GM12878 (cell line): ENCODE results near the gene EXOSC1. TPM values are rescaled to one million over a fixed set of nuclear protein-coding genes. Genes with fewer than 3 reads are reported as not detected.

Experiments used
- ATAC-seq: fragments of 200-7000 bp; cut with Tn5 transposase; 3 replicates; pipeline ENCODE4 v1.9.1; 2020; ENCODE audit warnings: mild to moderate bottlenecking, moderate library complexity
- BruUV-seq: library from RNA; stranded (reverse); fragments of 400-500 nt; replicated peaks from 2 replicates; lab custom pipeline; 2021; lab: Mats Ljungman, UMichigan
- CTCF ChIA-PET: fragments of 300-600 bp; sonication (Branson Sonifier 250); formaldehyde crosslinking; extraction: SDS; loops from one replicate; lab custom pipeline; 2021; ENCODE audit warnings: inconsistent platforms; lab: Yijun Ruan, JAX
- POLR2A ChIA-PET: fragments of 350-600 bp; formaldehyde crosslinking; extraction: SDS; loops from one replicate; lab custom pipeline; 2021; ENCODE audit warnings: inconsistent platforms; lab: Charles Lee
- RAD21 ChIA-PET: fragments of 300-600 bp; sonication (Branson Sonifier 250); formaldehyde crosslinking; loops from one replicate; lab custom pipeline; 2023; ENCODE audit warnings: antibody characterized with exemption; ENCODE audit not compliant: unreplicated experiment; lab: Charles Lee
- SMC1A ChIA-PET: fragments of 300-600 bp; sonication (Branson Sonifier 250); formaldehyde crosslinking; loops from one replicate; lab custom pipeline; 2023; ENCODE audit not compliant: unreplicated experiment, uncharacterized antibody; lab: Charles Lee
- DNase-seq: peaks from one replicate; pipeline ENCODE4 v3.0.0-alpha.2; 2011; ENCODE audit warnings: low read depth, low spot score
- FAIRE-seq: peaks from 3 replicates; lab custom pipeline; 2011; peaks lifted over from hg19 to GRCh38; lab: Jason Lieb, UNC
- H2AFZ ChIP-seq: 2 replicates; pipeline ENCODE4 v1.6.0; 2011; ENCODE audit warnings: low read depth, low read length, control low read depth; ENCODE audit not compliant: control insufficient read depth
- H3K27ac ChIP-seq: 2 replicates; pipeline ENCODE4 v1.5.1; 2011; ENCODE audit warnings: control low read depth; ENCODE audit not compliant: control insufficient read depth, insufficient read depth
- H3K27me3 ChIP-seq, 2 experiments: replicated peaks in 1 of 2; 2 replicates each; pipeline versions ENCODE4 v1.6.0 to v1.6.1; 2011; ENCODE audit warnings: low read length in 1 of 2; ENCODE audit not compliant: control insufficient read depth in 2 of 2, insufficient read depth in 2 of 2
- H3K36me3 ChIP-seq, 2 experiments: 2 replicates each; pipeline ENCODE4 v1.5.1; 2011; ENCODE audit warnings: low read length in 1 of 2; ENCODE audit not compliant: control insufficient read depth in 2 of 2, insufficient read depth in 2 of 2
- H3K4me1 ChIP-seq: 2 replicates; pipeline ENCODE4 v1.6.1; 2011; ENCODE audit warnings: mild to moderate bottlenecking, low read length, moderate library complexity, mixed read lengths; ENCODE audit not compliant: control insufficient read depth, insufficient read depth
- H3K4me2 ChIP-seq: 2 replicates; pipeline ENCODE4 v1.6.0; 2011; ENCODE audit warnings: control low read depth; ENCODE audit not compliant: control insufficient read depth, insufficient read depth
- H3K4me3 ChIP-seq: fragments of 200-600 bp; sonication (generic); 2 replicates; pipeline ENCODE4 v1.5.1; 2016
- H3K79me2 ChIP-seq: 2 replicates; pipeline ENCODE4 v1.6.0; 2011; ENCODE audit warnings: low read length; ENCODE audit not compliant: control insufficient read depth, insufficient read depth
- H3K9ac ChIP-seq: 2 replicates; pipeline ENCODE4 v1.8.0; 2011; ENCODE audit warnings: low read length, control low read depth, mixed read lengths; ENCODE audit not compliant: control insufficient read depth, insufficient read depth
- H3K9me3 ChIP-seq: replicated peaks from 3 replicates; pipeline ENCODE4 v1.5.1; 2011; ENCODE audit warnings: mild to moderate bottlenecking, low read length; ENCODE audit not compliant: control insufficient read depth, insufficient read depth
- H4K20me1 ChIP-seq: 2 replicates; pipeline ENCODE4 v1.6.0; 2011; ENCODE audit not compliant: control insufficient read depth, insufficient read depth
- CHD4 ChIP-seq: fragments of 200-600 bp; sonication (generic); IDR thresholded peaks from 2 replicates; pipeline ENCODE4 v1.6.1; 2016; ENCODE audit warnings: mild to moderate bottlenecking
- ETV6 ChIP-seq, 2 experiments: fragments of 450-650 bp in 1 of 2; IDR thresholded peaks in 1 of 2; conservative IDR thresholded peaks in 1 of 2; 2 replicates each; pipeline ENCODE4 v1.6.1; 2014; ENCODE audit warnings: antibody characterized with exemption in 1 of 2, borderline replicate concordance in 1 of 2, low read depth in 1 of 2, mild to moderate bottlenecking in 1 of 2, moderate library complexity in 1 of 2
- FOXK2 ChIP-seq: fragments of 450-650 bp; IDR thresholded peaks from 2 replicates; pipeline ENCODE4 v1.6.1; 2017; ENCODE audit warnings: mild to moderate bottlenecking, moderate library complexity
- GABPA ChIP-seq: IDR thresholded peaks from 2 replicates; pipeline ENCODE4 v1.6.1; 2014; ENCODE audit warnings: antibody characterized with exemption, low read depth, mild to moderate bottlenecking, inconsistent platforms
- HSF1 ChIP-seq: fragments of 150-350 bp; IDR thresholded peaks from 2 replicates; pipeline ENCODE4 v1.6.1; 2014; ENCODE audit warnings: mild to moderate bottlenecking, low read depth, low read length
- JUNB ChIP-seq: IDR thresholded peaks from 2 replicates; pipeline ENCODE4 v1.6.1; 2016; ENCODE audit warnings: antibody characterized with exemption, mild to moderate bottlenecking
- LARP7 ChIP-seq: fragments of 450-650 bp; IDR thresholded peaks from 2 replicates; pipeline ENCODE4 v1.6.1; 2017; ENCODE audit warnings: mild to moderate bottlenecking
- MYB ChIP-seq: fragments of 150-350 bp; IDR thresholded peaks from 2 replicates; pipeline ENCODE4 v1.6.1; 2014; ENCODE audit warnings: mild to moderate bottlenecking, low read depth, low read length, borderline replicate concordance
- NR2C1 ChIP-seq: fragments of 450-650 bp; IDR thresholded peaks from 2 replicates; pipeline ENCODE4 v1.6.1; 2017; ENCODE audit warnings: antibody characterized with exemption, mild to moderate bottlenecking, moderate library complexity
- NR2C2 ChIP-seq: IDR thresholded peaks from 2 replicates; pipeline ENCODE4 v1.6.1; 2011; ENCODE audit warnings: borderline replicate concordance, low read depth; ENCODE audit not compliant: control insufficient read depth, insufficient read length
- NR2F1 ChIP-seq: fragments of 450-650 bp; conservative IDR thresholded peaks from 2 replicates; pipeline ENCODE4 v1.6.1; 2017; ENCODE audit warnings: mild to moderate bottlenecking
- RELB ChIP-seq: fragments of 450-650 bp; IDR thresholded peaks from 2 replicates; pipeline ENCODE4 v1.6.1; 2017; ENCODE audit warnings: low read depth, mild to moderate bottlenecking, moderate library complexity
- SIX5 ChIP-seq: IDR thresholded peaks from 2 replicates; pipeline ENCODE4 v1.6.1; 2011; ENCODE audit warnings: mild to moderate bottlenecking, low read depth, low read length, moderate library complexity; ENCODE audit not compliant: severe bottlenecking
- SMAD5 ChIP-seq: IDR thresholded peaks from 2 replicates; pipeline ENCODE4 v1.6.1; 2016; ENCODE audit warnings: antibody characterized with exemption, low read depth
- SPI1 ChIP-seq: IDR thresholded peaks from 2 replicates; pipeline ENCODE4 v1.6.1; 2011; ENCODE audit warnings: low read depth, mild to moderate bottlenecking, low read length, moderate library complexity, borderline replicate concordance; ENCODE audit not compliant: insufficient read depth
- SREBF1 ChIP-seq: IDR thresholded peaks from 2 replicates; pipeline ENCODE4 v1.6.1; 2012; ENCODE audit warnings: mild to moderate bottlenecking, low read length
- WGBS: methylation state at CpG from one replicate; pipeline ENCODE4 v1.1.6; 2016; ENCODE audit warnings: low lambda C conversion rate; ENCODE audit not compliant: insufficient replicate concordance, insufficient coverage; ENCODE audit errors: missing lambda C conversion rate; 5-methylcytosine and 5-hydroxymethylcytosine counted together
- in situ Hi-C: fragments of 300-500 bp; cut with MboI; formaldehyde crosslinking; loops from 9 replicates; pipeline ENCODE4 v1.14.3; 2018; ENCODE audit warnings: mixed read lengths
- intact Hi-C: fragments of 100-400 bp; cut with micrococcal nuclease; formaldehyde crosslinking; loops from one replicate; pipeline ENCODE4 v1.14.2; 2022; ENCODE audit not compliant: unreplicated experiment
- polyA plus RNA-seq, 11 experiments: library from polyadenylated mRNA; depleted of rRNA in 4 of 11; unstranded in 6 of 11; stranded (reverse) in 5 of 11; fragments of >200 nt; fragmentation: Nextera tagmentation in 4 of 11; fragmentation: Illumina TruSeq in 1 of 11; extraction: Ambion mirVana in 4 of 11; extraction: Trizol in 1 of 11; gene quantifications; 1 replicate in 1 of 11; 2 replicates in 10 of 11; pipeline versions ENCODE4 v1.2.1 to v1.2.3, GENCODE V29; 2011 to 2016; ENCODE audit warnings: inconsistent platforms in 2 of 11, missing spikeins in 2 of 11, low read depth in 1 of 11
- total RNA-seq, 4 experiments: library from RNA; depleted of rRNA in 3 of 4; stranded (reverse); fragments of >200 nt in 3 of 4; fragmentation: Illumina TruSeq in 1 of 4; extraction: Trizol in 1 of 4; gene quantifications; 2 replicates each; pipeline versions ENCODE4 v1.2.1 to v1.2.3, GENCODE V29; 2013 to 2021
- TF ChIP-seq, protein P1 (sequence below): fragments of 450-650 bp; IDR thresholded peaks from 2 replicates; pipeline ENCODE4 v1.6.1; 2016; ENCODE audit warnings: mild to moderate bottlenecking, moderate library complexity, borderline replicate concordance

Gene EXOSC1
- total and polyA plus RNA-seq, 10 of the 15 experiments (the other 5 are each of a cell fraction or from before 2014, with no cell fraction given): 43.4 to 121 (median 75.1) TPM

GRCh38 chr10:97444212-97444611 is 1.6 kb downstream of the EXOSC1 start (continued):
- TF ChIP-seq SREBF1 (no peak), NR2F1 (no peak), SIX5 (no peak), RELB (no peak), GABPA (no peak), SMAD5 (no peak), LARP7 (no peak)

GRCh38 chr10:97442277-97442676 is 3.5 kb downstream of the EXOSC1 start:
- POLR2A ChIA-PET: no interaction called here
- TF ChIP-seq CHD4: no peak
- TF ChIP-seq ETV6 (conservative IDR thresholded peaks at IDR 0.05 in 1 of 2, IDR thresholded peaks at IDR 0.05 in 1 of 2; ENCODE audit: borderline replicate concordance in 1 of 2, low read depth in 1 of 2): no peak
- no peak for TF ChIP-seq NR2C2
- TF ChIP-seq SPI1: no peak
- no peak for TF ChIP-seq JUNB
- no peak for TF ChIP-seq SIX5
- no peak for TF ChIP-seq FOXK2
- TF ChIP-seq NR2C1: no peak
- no peak for TF ChIP-seq MYB
- no peak for TF ChIP-seq HSF1
- TF ChIP-seq, protein P1, sequence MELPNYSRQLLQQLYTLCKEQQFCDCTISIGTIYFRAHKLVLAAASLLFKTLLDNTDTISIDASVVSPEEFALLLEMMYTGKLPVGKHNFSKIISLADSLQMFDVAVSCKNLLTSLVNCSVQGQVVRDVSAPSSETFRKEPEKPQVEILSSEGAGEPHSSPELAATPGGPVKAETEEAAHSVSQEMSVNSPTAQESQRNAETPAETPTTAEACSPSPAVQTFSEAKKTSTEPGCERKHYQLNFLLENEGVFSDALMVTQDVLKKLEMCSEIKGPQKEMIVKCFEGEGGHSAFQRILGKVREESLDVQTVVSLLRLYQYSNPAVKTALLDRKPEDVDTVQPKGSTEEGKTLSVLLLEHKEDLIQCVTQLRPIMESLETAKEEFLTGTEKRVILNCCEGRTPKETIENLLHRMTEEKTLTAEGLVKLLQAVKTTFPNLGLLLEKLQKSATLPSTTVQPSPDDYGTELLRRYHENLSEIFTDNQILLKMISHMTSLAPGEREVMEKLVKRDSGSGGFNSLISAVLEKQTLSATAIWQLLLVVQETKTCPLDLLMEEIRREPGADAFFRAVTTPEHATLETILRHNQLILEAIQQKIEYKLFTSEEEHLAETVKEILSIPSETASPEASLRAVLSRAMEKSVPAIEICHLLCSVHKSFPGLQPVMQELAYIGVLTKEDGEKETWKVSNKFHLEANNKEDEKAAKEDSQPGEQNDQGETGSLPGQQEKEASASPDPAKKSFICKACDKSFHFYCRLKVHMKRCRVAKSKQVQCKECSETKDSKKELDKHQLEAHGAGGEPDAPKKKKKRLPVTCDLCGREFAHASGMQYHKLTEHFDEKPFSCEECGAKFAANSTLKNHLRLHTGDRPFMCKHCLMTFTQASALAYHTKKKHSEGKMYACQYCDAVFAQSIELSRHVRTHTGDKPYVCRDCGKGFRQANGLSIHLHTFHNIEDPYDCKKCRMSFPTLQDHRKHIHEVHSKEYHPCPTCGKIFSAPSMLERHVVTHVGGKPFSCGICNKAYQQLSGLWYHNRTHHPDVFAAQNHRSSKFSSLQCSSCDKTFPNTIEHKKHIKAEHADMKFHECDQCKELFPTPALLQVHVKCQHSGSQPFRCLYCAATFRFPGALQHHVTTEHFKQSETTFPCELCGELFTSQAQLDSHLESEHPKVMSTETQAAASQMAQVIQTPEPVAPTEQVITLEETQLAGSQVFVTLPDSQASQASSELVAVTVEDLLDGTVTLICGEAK: no peak

More at GRCh38 chr10:97442277-97442676, 3.5 kb downstream of the EXOSC1 start:
- no peak overlapping the region for H3K4me2 ChIP-seq
- in situ Hi-C loops (no loop called here), intact Hi-C loops (no loop called here)
- peaks cover 0 to 16% of the 10 kb centered on the region in 2 experiments; a peak in 3 of 4 replicates for H3K36me3 ChIP-seq
- ChIA-PET CTCF (interaction anchor here (1.0 to 3.6 kb wide), 5 partner anchors 9 to 112 kb away, joined by 3 to 18 read pairs (median 4); no protein-coding TSS in a partner anchor), RAD21 (no interaction called here), SMC1A (interaction anchor here (2.1 kb wide), 1 partner anchor 29 kb away, joined by 9 read pairs; no protein-coding TSS in a partner anchor)
- H3K4me1 ChIP-seq: peaks cover 7% of the 10 kb centered on the region
- H3K9ac ChIP-seq: no peak overlapping the region
- no peak overlapping the region for H2AFZ ChIP-seq
- no peak for ATAC-seq
- BruUV-seq: no TSS peak
- H3K27ac ChIP-seq: no peak overlapping the region
- peak; percentile 41 for FAIRE-seq
- peaks cover 32% of the 10 kb centered on the region for H3K79me2 ChIP-seq
- H3K9me3 ChIP-seq: no peaks in the 10 kb centered on the region; the same call in 2 of the 3 replicates
- H4K20me1 ChIP-seq: no peaks in the 10 kb centered on the region
- DNase-seq: no peak
- H3K4me3 ChIP-seq: no peak overlapping the region
- H3K27me3 ChIP-seq: no peaks in the 10 kb centered on the region
- WGBS: 95% methylated on average over 1 of the region's 1 CpG
